H1 (cell line): ENCODE results near the gene HDC. TPM values are rescaled to one million over a fixed set of nuclear protein-coding genes. Genes with fewer than 3 reads are reported as not detected.

Source experiments
- CTCF ChIA-PET: fragments of 300-600 bp; sonication (Branson Sonifier 250); formaldehyde crosslinking; loops from one replicate; lab custom pipeline; 2021; ENCODE audit not compliant: partially characterized antibody; lab: Charles Lee
- POLR2A ChIA-PET: fragments of 300-600 bp; sonication (Branson Sonifier 250); formaldehyde crosslinking; loops from one replicate; lab custom pipeline; 2021; ENCODE audit warnings: inconsistent platforms; ENCODE audit not compliant: partially characterized antibody; lab: Charles Lee
- DNase-seq, 2 experiments: peaks; one replicate each; pipeline versions ENCODE4 v3.0.0 to v3.0.0-alpha.2; 2010 to 2022; ENCODE audit warnings: low spot score in 2 of 2, low read depth in 1 of 2, mixed read lengths in 1 of 2
- FAIRE-seq: peaks from 2 replicates; lab custom pipeline; 2011; peaks lifted over from hg19 to GRCh38; lab: Jason Lieb, UNC
- H2AFZ ChIP-seq: 2 replicates; pipeline ENCODE4 v1.8.1; 2012; ENCODE audit warnings: low read length, inconsistent platforms
- H2AK5ac ChIP-seq: 2 replicates; pipeline ENCODE4 v1.6.1; 2013; ENCODE audit warnings: low read depth, low read length
- H2BK120ac ChIP-seq: replicated peaks from 2 replicates; pipeline ENCODE3; 2013; ENCODE audit warnings: low read depth, low read length, inconsistent platforms
- H2BK12ac ChIP-seq: 2 replicates; pipeline ENCODE4 v1.6.1; 2013; ENCODE audit warnings: low read depth, low read length
- H2BK15ac ChIP-seq: 2 replicates; pipeline ENCODE4 v1.6.1; 2013; ENCODE audit warnings: low read length
- H2BK20ac ChIP-seq: 2 replicates; pipeline ENCODE4 v1.6.1; 2013; ENCODE audit warnings: low read length
- H2BK5ac ChIP-seq: 2 replicates; pipeline ENCODE4 v1.6.1; 2013; ENCODE audit warnings: low read depth, low read length
- H3K14ac ChIP-seq: 2 replicates; pipeline ENCODE4 v1.6.1; 2013; ENCODE audit warnings: inconsistent platforms; ENCODE audit not compliant: insufficient read length
- H3K18ac ChIP-seq: 2 replicates; pipeline ENCODE4 v1.6.1; 2013; ENCODE audit warnings: low read length; ENCODE audit errors: extremely low read depth
- H3K23ac ChIP-seq: 2 replicates; pipeline ENCODE4 v1.6.1; 2013; ENCODE audit warnings: inconsistent platforms; ENCODE audit not compliant: insufficient read length
- H3K23me2 ChIP-seq: 2 replicates; pipeline ENCODE4 v1.6.1; 2013; ENCODE audit warnings: low read depth, low read length
- H3K27ac ChIP-seq: 2 replicates; pipeline ENCODE4 v1.6.1; 2011; ENCODE audit warnings: low read depth, low read length, inconsistent platforms
- H3K27me3 ChIP-seq, 4 experiments: replicated peaks in 1 of 4; 1 replicate in 1 of 4; 2 replicates in 3 of 4; pipeline versions ENCODE4 v1.6.1 to v1.8.1; 2011 to 2013; ENCODE audit warnings: low read length in 3 of 4, mild to moderate bottlenecking in 3 of 4, inconsistent platforms in 2 of 4, mixed read lengths in 2 of 4, moderate library complexity in 1 of 4; ENCODE audit not compliant: control insufficient read depth in 3 of 4, insufficient read depth in 3 of 4; ENCODE audit errors: extremely low read depth in 1 of 4
- H3K36me3 ChIP-seq, 4 experiments: 2 replicates each; pipeline versions ENCODE4 v1.6.1 to v1.8.1; 2011 to 2013; ENCODE audit warnings: mild to moderate bottlenecking in 4 of 4, low read length in 3 of 4, moderate library complexity in 2 of 4, control low read depth in 1 of 4, inconsistent platforms in 1 of 4; ENCODE audit not compliant: insufficient read depth in 4 of 4, control insufficient read depth in 2 of 4
- H3K4ac ChIP-seq: replicated peaks from 2 replicates; pipeline ENCODE3; 2013; ENCODE audit warnings: low read length, low read depth, mixed read lengths, inconsistent platforms; ENCODE audit not compliant: insufficient read length
- H3K4me1 ChIP-seq, 4 experiments: replicated peaks in 1 of 4; 1 replicate in 1 of 4; 2 replicates in 3 of 4; pipeline versions ENCODE4 v1.6.1 to v1.8.1; 2011 to 2013; ENCODE audit warnings: low read length in 3 of 4, inconsistent platforms in 2 of 4, mixed read lengths in 1 of 4; ENCODE audit not compliant: insufficient read depth in 4 of 4, control insufficient read depth in 3 of 4
- H3K4me2 ChIP-seq, 2 experiments: 2 replicates each; pipeline versions ENCODE4 v1.6.1 to v1.8.1; 2011 to 2013; ENCODE audit warnings: low read depth in 2 of 2, low read length in 2 of 2, control low read depth in 1 of 2, inconsistent platforms in 1 of 2, mild to moderate bottlenecking in 1 of 2; ENCODE audit not compliant: insufficient read depth in 1 of 2
- H3K4me3 ChIP-seq, 4 experiments: fragments of 200-600, 300-600 bp in 1 of 4; sonication (generic), shearing (Covaris generic), sonication (Bioruptor Twin) in 1 of 4; 2 replicates each; pipeline versions ENCODE4 v1.5.1 to v1.8.1; 2011 to 2016; ENCODE audit warnings: low read length in 4 of 4, low read depth in 3 of 4, control low read depth in 2 of 4, inconsistent platforms in 2 of 4, mild to moderate bottlenecking in 2 of 4, mixed read lengths in 1 of 4, moderate library complexity in 1 of 4; ENCODE audit not compliant: insufficient read depth in 2 of 4; ENCODE audit errors: extremely low read depth in 1 of 4
- H3K56ac ChIP-seq: replicated peaks from 2 replicates; pipeline ENCODE3; 2013; ENCODE audit warnings: low read depth, mild to moderate bottlenecking, mixed read lengths, low read length, inconsistent platforms; ENCODE audit not compliant: insufficient read length
- H3K79me1 ChIP-seq: 2 replicates; pipeline ENCODE4 v1.6.1; 2013; ENCODE audit warnings: low read depth, low read length, control low read depth
- H3K79me2 ChIP-seq, 2 experiments: 2 replicates each; pipeline versions ENCODE4 v1.6.1 to v1.8.1; 2012 to 2013; ENCODE audit warnings: low read length in 2 of 2, mild to moderate bottlenecking in 2 of 2, inconsistent platforms in 1 of 2; ENCODE audit not compliant: insufficient read depth in 2 of 2, control insufficient read depth in 1 of 2
- H3K9ac ChIP-seq, 4 experiments: replicated peaks in 1 of 4; 1 replicate in 1 of 4; 2 replicates in 3 of 4; pipeline versions ENCODE4 v1.6.1 to v1.8.1; 2011 to 2013; ENCODE audit warnings: low read depth in 3 of 4, low read length in 3 of 4, control low read depth in 2 of 4, mild to moderate bottlenecking in 2 of 4, moderate library complexity in 2 of 4, inconsistent platforms in 1 of 4; ENCODE audit errors: extremely low read depth in 1 of 4
- H3K9me3 ChIP-seq, 2 experiments: 2 replicates each; pipeline versions ENCODE4 v1.6.1 to v1.8.1; 2012 to 2013; ENCODE audit warnings: mild to moderate bottlenecking in 2 of 2, moderate library complexity in 2 of 2, control low read depth in 1 of 2, inconsistent platforms in 1 of 2, low read depth in 1 of 2, low read length in 1 of 2, mixed read lengths in 1 of 2; ENCODE audit not compliant: insufficient read depth in 2 of 2
- H4K20me1 ChIP-seq, 2 experiments: replicated peaks in 1 of 2; 2 replicates each; pipeline versions ENCODE3 to v1.8.1; 2011 to 2013; ENCODE audit warnings: inconsistent platforms in 2 of 2, low read length in 2 of 2, mild to moderate bottlenecking in 1 of 2; ENCODE audit not compliant: insufficient read depth in 2 of 2, control insufficient read depth in 1 of 2
- H4K5ac ChIP-seq: 2 replicates; pipeline ENCODE4 v1.6.1; 2013; ENCODE audit warnings: low read length, low read depth, mixed read lengths, inconsistent platforms; ENCODE audit not compliant: insufficient read length
- H4K8ac ChIP-seq: 2 replicates; pipeline ENCODE4 v1.8.0; 2013; ENCODE audit warnings: mild to moderate bottlenecking, moderate library complexity, low read length, inconsistent platforms; ENCODE audit not compliant: insufficient read depth; ENCODE audit errors: extremely low read depth
- H4K91ac ChIP-seq: replicated peaks from 2 replicates; pipeline ENCODE3; 2013; ENCODE audit warnings: low read length, mixed read lengths, inconsistent platforms; ENCODE audit not compliant: insufficient read length
- BCL11A ChIP-seq, 2 experiments: IDR thresholded peaks; one replicate each; pipeline ENCODE4 v1.6.1; 2011; ENCODE audit warnings: low read depth in 2 of 2, low read length in 2 of 2, mild to moderate bottlenecking in 2 of 2
- BRCA1 ChIP-seq: IDR thresholded peaks from 2 replicates; pipeline ENCODE4 v1.6.1; 2012; ENCODE audit warnings: low read depth, low read length, improper control_type of control experiment
- CEBPB ChIP-seq: IDR thresholded peaks from 2 replicates; pipeline ENCODE4 v1.6.1; 2012; ENCODE audit warnings: low read depth, low read length
- CHD1 ChIP-seq: IDR thresholded peaks from 2 replicates; pipeline ENCODE4 v1.6.1; 2012; ENCODE audit warnings: low read depth, low read length, improper control_type of control experiment
- EZH2 ChIP-seq: fragments of 200-600 bp; sonication (generic); IDR thresholded peaks from 2 replicates; pipeline ENCODE4 v1.7.1; 2012; ENCODE audit warnings: low read depth, mild to moderate bottlenecking, moderate library complexity, low read length, inconsistent platforms; ENCODE audit not compliant: severe bottlenecking
- GABPA ChIP-seq: IDR thresholded peaks from 2 replicates; pipeline ENCODE4 v1.6.1; 2011; ENCODE audit warnings: mild to moderate bottlenecking, low read length, moderate library complexity, borderline replicate concordance; ENCODE audit not compliant: insufficient read depth
- JUND ChIP-seq: IDR thresholded peaks from 2 replicates; pipeline ENCODE4 v1.6.1; 2011; ENCODE audit warnings: mild to moderate bottlenecking, improper control_type of control experiment, low read length
- KDM1A ChIP-seq: fragments of 200-600, 300-600 bp; sonication (generic); IDR thresholded peaks from 2 replicates; pipeline ENCODE4 v1.7.1; 2016; ENCODE audit warnings: mild to moderate bottlenecking, low read length, borderline replicate concordance
- KDM5A ChIP-seq: fragments of 200-600 bp; IDR thresholded peaks from 2 replicates; pipeline ENCODE4 v1.7.1; 2012; ENCODE audit warnings: mild to moderate bottlenecking, low read length, inconsistent platforms, mixed read lengths
- MAFK ChIP-seq: IDR thresholded peaks from 2 replicates; pipeline ENCODE4 v1.6.1; 2012; ENCODE audit warnings: low read depth, mild to moderate bottlenecking, improper control_type of control experiment, low read length
- NRF1 ChIP-seq: IDR thresholded peaks from 2 replicates; pipeline ENCODE4 v1.6.1; 2011; ENCODE audit warnings: mild to moderate bottlenecking, low read depth, low read length, improper control_type of control experiment
- POLR2A ChIP-seq, 2 experiments: IDR thresholded peaks; 1 replicate in 1 of 2; 2 replicates in 1 of 2; pipeline ENCODE4 v1.6.1; 2011; ENCODE audit warnings: low read depth in 2 of 2, low read length in 2 of 2, mild to moderate bottlenecking in 2 of 2; ENCODE audit errors: control extremely low read depth in 1 of 2
- POLR2AphosphoS5 ChIP-seq: IDR thresholded peaks from 2 replicates; pipeline ENCODE4 v1.6.1; 2011; ENCODE audit warnings: low read depth, low read length
- RFX5 ChIP-seq: IDR thresholded peaks from 2 replicates; pipeline ENCODE4 v1.6.1; 2011; ENCODE audit warnings: low read depth, low read length, improper control_type of control experiment, borderline replicate concordance
- SP1 ChIP-seq: IDR thresholded peaks from 2 replicates; pipeline ENCODE4 v1.6.1; 2011; ENCODE audit warnings: low read depth, low read length
- WGBS, 2 experiments: shearing (Covaris generic) in 1 of 2; methylation state at CpG; one replicate each; pipeline versions ENCODE4 v1.1.6 to v1.1.7; 2013 to 2015; ENCODE audit warnings: low lambda C conversion rate in 2 of 2, mixed read lengths in 2 of 2, inconsistent platforms in 1 of 2, low coverage in 1 of 2, missing lambda C conversion rate in 1 of 2; ENCODE audit not compliant: insufficient replicate concordance in 2 of 2, insufficient coverage in 1 of 2, insufficient read length in 1 of 2; ENCODE audit errors: extremely low coverage in 1 of 2, missing lambda C conversion rate in 1 of 2; 5-methylcytosine and 5-hydroxymethylcytosine counted together
- polyA plus RNA-seq, 7 experiments: library from polyadenylated mRNA; depleted of rRNA in 3 of 7; stranded (reverse) in 5 of 7; unstranded in 2 of 7; fragments of >200 nt in 5 of 7; fragments of 200-250 nt in 2 of 7; gene quantifications; 1 replicate in 5 of 7; 2 replicates in 1 of 7; 4 replicates in 1 of 7; pipeline versions ENCODE4 v1.2.1 to v1.2.3, GENCODE V29; 2011 to 2013; ENCODE audit warnings: missing spikeins in 2 of 7, mixed read lengths in 2 of 7
- total RNA-seq: library from RNA; stranded (reverse); fragmentation: NEBNext Ultra II Directional; extraction: Animal tissue kit (Norgen Biotek cat#: 25700); gene quantifications from 2 replicates; pipeline ENCODE4 v1.2.1, GENCODE V29; 2021
- TF ChIP-seq, protein P1 (sequence below): IDR thresholded peaks from 2 replicates; pipeline ENCODE4 v1.6.1; 2011; ENCODE audit warnings: low read depth, mild to moderate bottlenecking, low read length; ENCODE audit not compliant: insufficient read depth

HDC gene
- total and polyA plus RNA-seq, 2 of the 8 experiments (the other 6 are each of a cell fraction or from before 2014, with no cell fraction given), result 0.20 to 0.22 TPM

GRCh38 chr15:50227076-50227475 lies 38.5 kb downstream of the HDC start:
- CTCF ChIA-PET, result no interaction called here
- H4K5ac ChIP-seq, result no peak overlapping the region
- TF ChIP-seq CEBPB (no peak), KDM1A (no peak), POLR2A (IDR thresholded peaks at IDR 0.05; ENCODE audit: control extremely low read depth in 1 of 2, low read depth in 2 of 2, low read length in 2 of 2) (no peak), JUND (no peak), RFX5 (no peak), SP1 (no peak), BCL11A (IDR thresholded peaks at IDR 0.05; ENCODE audit: low read depth in 2 of 2, low read length in 2 of 2) (no peak), POLR2AphosphoS5 (no peak), GABPA (no peak), BRCA1 (no peak), MAFK (no peak), CHD1 (no peak), NRF1 (no peak), KDM5A (no peak), EZH2 (no peak)
- TF ChIP-seq, protein P1, sequence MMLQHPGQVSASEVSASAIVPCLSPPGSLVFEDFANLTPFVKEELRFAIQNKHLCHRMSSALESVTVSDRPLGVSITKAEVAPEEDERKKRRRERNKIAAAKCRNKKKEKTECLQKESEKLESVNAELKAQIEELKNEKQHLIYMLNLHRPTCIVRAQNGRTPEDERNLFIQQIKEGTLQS, result no peak

More at GRCh38 chr15:50227076-50227475, 38.5 kb downstream of the HDC start:
- no peak overlapping the region for H3K4me3 ChIP-seq
- no peak overlapping the region for H2AK5ac ChIP-seq
- no peak overlapping the region for H4K8ac ChIP-seq
- H3K27ac ChIP-seq, result no peak overlapping the region
- no peak overlapping the region for H2BK120ac ChIP-seq
- H3K36me3 ChIP-seq, result peaks cover 0 to 3% (median 0%) of the 10 kb centered on the region in 4 experiments; a peak in 2 of 8 replicates
- H3K56ac ChIP-seq, result no peak overlapping the region
- no peaks in the 10 kb centered on the region for H3K27me3 ChIP-seq
- H3K9ac ChIP-seq, result no peak overlapping the region
- H3K79me1 ChIP-seq, result no peaks in the 10 kb centered on the region
- no peak for FAIRE-seq
- H3K79me2 ChIP-seq, result no peaks in the 10 kb centered on the region; a peak in 1 of 4 replicates
- H3K23me2 ChIP-seq, result no peaks in the 10 kb centered on the region
- WGBS, 2 experiments, result 92% methylated on average over 5 of the region's 5 CpGs; no CpG with 5 or more reads in 1 of the 2 experiments
- no peak overlapping the region for H3K14ac ChIP-seq
- no peak overlapping the region for H3K23ac ChIP-seq
- H3K18ac ChIP-seq, result no peak overlapping the region
- peak in 1 of 2 experiments; percentile 13 for DNase-seq
- no peak overlapping the region for H2BK5ac ChIP-seq
- H3K9me3 ChIP-seq, result no peaks in the 10 kb centered on the region
- no peak overlapping the region for H2AFZ ChIP-seq
- H3K4me1 ChIP-seq, result no peaks in the 10 kb centered on the region
- POLR2A ChIA-PET, result no interaction called here
- H3K4ac ChIP-seq, result no peak overlapping the region
- H2BK15ac ChIP-seq, result no peak overlapping the region
- no peak overlapping the region for H2BK20ac ChIP-seq
- no peak overlapping the region for H4K91ac ChIP-seq
- no peak overlapping the region for H2BK12ac ChIP-seq
- no peak overlapping the region for H3K4me2 ChIP-seq
- H4K20me1 ChIP-seq, result no peaks in the 10 kb centered on the region
